Measurements from ENCODE around the gene TNRC6C. TPM values are rescaled to one million over a fixed set of nuclear protein-coding genes. Genes with fewer than 3 reads are reported as not detected.

Gene TNRC6C
- total RNA-seq, 4 donors from 2014 or later, result 6.4 to 20.5 (median 10.5) TPM

DNA sequence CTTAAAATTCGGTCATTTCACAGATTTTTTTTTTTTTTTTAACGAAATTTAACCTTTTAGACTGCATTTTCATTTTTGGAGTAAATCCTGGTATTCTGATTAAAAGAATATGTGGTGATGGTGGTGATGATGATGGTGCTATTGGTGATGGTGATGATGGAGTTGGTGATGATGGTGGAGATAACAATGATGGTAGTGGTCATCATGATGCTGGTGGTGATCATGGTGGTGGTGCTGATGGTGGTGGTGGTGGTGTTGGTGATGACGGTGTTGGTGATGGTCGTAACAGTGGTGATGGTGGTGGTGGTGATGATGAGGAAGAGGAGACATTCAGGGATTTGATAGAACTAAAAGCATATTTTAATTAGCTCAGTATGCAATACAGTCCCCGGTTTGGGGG lies 84.0 kb downstream of the TNRC6C start:
- DNase-seq (ENCODE audit: low spot score) (no peak), ATAC-seq (ENCODE audit: low FRiP score) (no peak)
- TF ChIP-seq, protein P1, sequence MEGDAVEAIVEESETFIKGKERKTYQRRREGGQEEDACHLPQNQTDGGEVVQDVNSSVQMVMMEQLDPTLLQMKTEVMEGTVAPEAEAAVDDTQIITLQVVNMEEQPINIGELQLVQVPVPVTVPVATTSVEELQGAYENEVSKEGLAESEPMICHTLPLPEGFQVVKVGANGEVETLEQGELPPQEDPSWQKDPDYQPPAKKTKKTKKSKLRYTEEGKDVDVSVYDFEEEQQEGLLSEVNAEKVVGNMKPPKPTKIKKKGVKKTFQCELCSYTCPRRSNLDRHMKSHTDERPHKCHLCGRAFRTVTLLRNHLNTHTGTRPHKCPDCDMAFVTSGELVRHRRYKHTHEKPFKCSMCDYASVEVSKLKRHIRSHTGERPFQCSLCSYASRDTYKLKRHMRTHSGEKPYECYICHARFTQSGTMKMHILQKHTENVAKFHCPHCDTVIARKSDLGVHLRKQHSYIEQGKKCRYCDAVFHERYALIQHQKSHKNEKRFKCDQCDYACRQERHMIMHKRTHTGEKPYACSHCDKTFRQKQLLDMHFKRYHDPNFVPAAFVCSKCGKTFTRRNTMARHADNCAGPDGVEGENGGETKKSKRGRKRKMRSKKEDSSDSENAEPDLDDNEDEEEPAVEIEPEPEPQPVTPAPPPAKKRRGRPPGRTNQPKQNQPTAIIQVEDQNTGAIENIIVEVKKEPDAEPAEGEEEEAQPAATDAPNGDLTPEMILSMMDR (IDR thresholded peaks at IDR 0.05), result no peak

DNA sequence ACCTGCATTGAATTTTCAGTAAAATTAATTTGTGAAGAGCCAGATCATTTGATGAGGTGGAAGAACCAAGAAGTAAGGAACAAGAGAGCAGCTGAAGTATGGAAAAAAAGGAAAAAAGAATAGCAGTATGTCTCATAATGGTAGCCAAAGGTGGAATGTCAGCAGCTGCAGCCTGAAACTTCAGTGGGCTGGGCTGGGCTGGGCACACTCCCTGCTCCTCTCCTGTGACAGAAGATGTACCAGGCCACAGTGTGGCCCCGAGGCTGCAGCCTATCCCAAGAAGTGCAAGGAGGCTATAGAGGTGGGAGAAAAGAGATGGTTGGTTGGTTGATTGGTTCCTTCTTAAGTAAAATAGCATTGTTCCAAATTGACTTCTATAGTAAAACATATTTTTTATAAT lies 84.5 kb downstream of the TNRC6C start:
- TF ChIP-seq, protein P1 (IDR thresholded peaks at IDR 0.05), result no peak
- ATAC-seq (ENCODE audit: low FRiP score) (no peak), DNase-seq (ENCODE audit: low spot score) (no peak)

DNA sequence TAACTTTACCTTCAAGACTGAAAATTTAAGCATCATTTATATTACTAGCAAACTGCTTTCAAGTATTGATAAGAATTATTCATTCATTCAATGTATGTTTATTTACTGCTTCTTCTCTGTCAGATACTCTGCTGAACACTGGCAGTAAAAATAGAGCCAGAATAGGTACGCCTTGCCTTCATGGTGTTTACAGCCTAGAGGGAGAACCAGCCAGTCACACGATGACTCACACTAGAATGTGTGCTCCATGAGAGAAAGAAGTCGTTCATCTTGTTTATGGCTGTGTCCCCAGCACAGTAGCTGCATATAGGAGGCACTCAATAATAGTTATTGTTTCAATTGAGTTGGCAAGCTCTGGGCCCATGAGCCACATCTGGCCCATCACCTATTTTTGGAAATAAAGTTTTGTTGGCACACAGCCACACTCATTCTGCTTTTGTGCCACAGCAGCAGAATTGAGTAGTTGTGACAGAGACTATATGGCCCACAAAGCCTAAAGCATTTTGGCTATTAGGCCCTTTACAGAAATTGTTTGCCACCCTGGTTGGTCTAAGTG lies 85.9 kb downstream of the TNRC6C start:
- DNase-seq (ENCODE audit: low spot score), result no peak
- TF ChIP-seq, protein P1 (IDR thresholded peaks at IDR 0.05), result no peak
- no peak for ATAC-seq (ENCODE audit: low FRiP score)

DNA sequence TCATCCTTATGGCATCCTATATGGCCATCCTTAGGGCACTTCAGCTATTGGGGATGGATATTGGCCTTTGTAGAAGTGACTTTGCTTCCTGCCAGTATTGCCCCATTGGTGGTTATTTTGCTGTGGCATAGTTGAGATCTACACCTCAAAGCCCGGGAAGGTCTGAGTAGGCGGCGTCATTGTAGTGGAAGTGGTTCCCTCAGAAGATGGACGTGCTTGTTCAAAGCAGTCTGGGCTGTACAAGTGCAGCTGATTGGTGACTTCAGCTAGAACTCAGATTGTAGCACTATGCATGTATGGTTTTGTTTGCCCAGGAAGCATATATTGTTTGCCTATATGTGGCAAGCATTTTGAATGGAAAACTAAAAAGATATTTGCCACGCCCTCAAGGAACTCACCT lies 86.8 kb downstream of the TNRC6C start:
- TF ChIP-seq, protein P1 (IDR thresholded peaks at IDR 0.05), result no peak
- DNase-seq (ENCODE audit: low spot score) (no peak), ATAC-seq (ENCODE audit: low FRiP score) (no peak)

DNA sequence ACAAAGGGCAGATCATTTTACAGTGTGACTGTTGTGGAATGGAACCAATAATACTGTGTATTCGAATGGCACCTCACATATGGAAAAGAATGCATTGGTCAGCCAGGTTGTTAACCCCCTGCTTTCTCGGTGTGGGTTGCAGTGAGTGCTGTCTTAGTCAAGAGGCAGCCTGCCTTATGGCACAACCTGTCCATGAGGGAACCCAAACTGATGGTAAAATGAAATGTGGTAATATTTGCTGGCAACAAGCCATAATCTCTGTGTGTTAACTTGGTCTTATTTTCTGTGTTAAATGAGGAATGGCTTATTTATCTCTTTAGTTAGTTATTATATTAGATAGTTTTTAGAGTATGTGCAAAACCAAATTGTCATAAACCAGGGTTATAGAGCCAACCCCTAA lies 88.4 kb downstream of the TNRC6C start:
- no peak for DNase-seq (ENCODE audit: low spot score)
- TF ChIP-seq, protein P1 (IDR thresholded peaks at IDR 0.05), result no peak
- no peak for ATAC-seq (ENCODE audit: low FRiP score)

DNA sequence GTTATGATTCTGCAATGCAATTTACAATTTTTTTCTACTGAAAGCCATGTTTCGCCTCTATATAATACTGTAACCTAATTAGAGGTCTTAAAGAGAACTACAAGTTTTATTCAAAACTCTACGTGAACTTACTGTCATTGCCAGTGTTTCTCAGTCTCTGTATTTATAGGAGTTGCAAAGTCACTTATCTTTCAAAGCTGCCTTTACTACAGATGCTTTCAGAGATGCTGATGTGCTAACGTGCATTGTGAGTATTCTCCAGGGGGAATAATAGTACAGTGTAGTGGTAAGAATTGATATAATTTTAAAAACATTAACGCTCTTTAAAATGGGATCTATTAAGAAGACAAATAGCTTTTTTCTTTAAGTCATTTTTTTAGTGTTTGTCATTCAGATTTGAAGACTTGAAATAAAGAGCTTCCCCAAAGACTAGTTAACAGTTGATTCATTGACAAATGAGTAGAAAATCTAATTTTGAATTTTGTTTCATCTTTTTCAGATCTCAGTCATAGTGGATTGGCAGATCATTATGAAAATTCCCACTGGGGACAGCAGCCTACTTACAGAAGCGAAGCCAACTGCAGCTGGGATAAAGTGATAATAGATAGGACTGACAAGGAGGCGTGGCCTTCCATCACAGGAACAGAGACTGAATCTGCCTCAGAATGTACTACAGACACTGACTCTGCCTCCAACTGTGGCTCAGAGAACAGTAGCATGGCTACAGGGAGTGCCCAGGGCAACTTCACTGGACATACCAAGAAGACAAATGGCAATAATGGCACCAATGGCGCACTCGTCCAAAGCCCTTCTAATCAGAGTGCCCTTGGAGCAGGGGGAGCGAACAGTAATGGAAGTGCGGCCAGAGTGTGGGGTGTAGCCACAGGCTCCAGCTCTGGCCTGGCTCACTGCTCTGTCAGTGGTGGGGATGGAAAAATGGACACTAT lies 90.1 kb downstream of the TNRC6C start:
- ATAC-seq (ENCODE audit: low FRiP score), result no peak
- DNase-seq (ENCODE audit: low spot score), result no peak
- TF ChIP-seq, protein P1 (IDR thresholded peaks at IDR 0.05), result no peak

All from omental fat pad (tissue), 4 donors.